Esophagus squamous epithelium (tissue), 4 donors: ENCODE measurements around the gene IVD.

Experiments
- CTCF ChIP-seq, 6 experiments: fragments of 450-650 bp in 4 of 6; fragments of 200-600 bp in 2 of 6; sonication (generic) in 2 of 6; IDR thresholded peaks; one replicate each; pipeline ENCODE4 v1.5.1; 2016 to 2019; ENCODE audit warnings: antibody characterized with exemption in 6 of 6, mild to moderate bottlenecking in 4 of 6, moderate library complexity in 4 of 6
- POLR2A ChIP-seq, 4 donors: fragments of 450-650 bp; IDR thresholded peaks; one replicate each; pipeline ENCODE4 v1.6.1; 2017; ENCODE audit warnings: antibody characterized with exemption in 4 of 4, mild to moderate bottlenecking in 4 of 4, moderate library complexity in 3 of 4

- TF ChIP-seq CTCF (IDR thresholded peaks at IDR 0.05) (no peak), POLR2A (IDR thresholded peaks at IDR 0.05) (no peak)
Observed at GRCh38 chr15:40357246-40357645, 48.3 kb upstream of the IVD start.
